GM18505 (cell line): ENCODE measurements around the gene FBXO34.
A peak's percentile ranks its signal among the peaks of the same experiment; 100 is the strongest.

Experiments
- ATAC-seq: cut with Tn5 transposase; IDR thresholded peaks from one replicate; pipeline ENCODE4 v1.9.1; 2021; ENCODE audit not compliant: unreplicated experiment
- POLR2A ChIP-seq: IDR thresholded peaks from 4 replicates; pipeline ENCODE4 v1.6.1; 2011; ENCODE audit warnings: borderline replicate concordance; ENCODE audit not compliant: insufficient read depth, insufficient read length; ENCODE audit errors: extremely low read depth

Gene FBXO34

DNA sequence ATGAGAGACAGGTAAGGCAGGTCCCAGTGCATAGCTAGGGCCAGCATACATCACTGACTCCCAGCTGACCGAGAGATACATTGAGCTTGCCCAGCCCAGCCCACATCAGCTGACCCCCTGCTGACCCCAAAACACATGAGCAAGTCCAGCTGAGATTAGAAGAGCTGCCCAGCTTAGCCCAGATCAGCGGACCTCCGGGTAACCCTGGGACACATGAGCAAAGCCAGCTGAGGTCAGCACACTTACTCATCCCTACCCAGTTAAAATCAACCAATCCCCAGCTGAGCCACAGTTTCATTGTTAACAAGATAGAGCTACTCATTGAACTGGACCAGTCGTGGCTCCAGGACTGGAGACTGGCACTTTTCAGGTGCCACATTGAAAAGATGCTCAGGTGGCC, 21.8 kb upstream of the FBXO34 start:
- TF ChIP-seq POLR2A = no peak
- no peak for ATAC-seq

- ATAC-seq = no peak
- no peak for TF ChIP-seq POLR2A
Observed at GRCh38 chr14:55253276-55253675, 17.9 kb upstream of the FBXO34 start.

GRCh38 chr14:55254581-55254980, 16.6 kb upstream of the FBXO34 start:
- ATAC-seq = no peak

GRCh38 chr14:55255979-55256378, 15.2 kb upstream of the FBXO34 start:
- no peak for TF ChIP-seq POLR2A
- no peak for ATAC-seq

More at GRCh38 chr14:55254581-55254980, 16.6 kb upstream of the FBXO34 start:
- no peak for TF ChIP-seq POLR2A

GRCh38 chr14:55256586-55256985, 14.6 kb upstream of the FBXO34 start:
- no peak for ATAC-seq
- no peak for TF ChIP-seq POLR2A

GRCh38 chr14:55265197-55265596, 6.0 kb upstream of the FBXO34 start:
- ATAC-seq = no peak

DNA sequence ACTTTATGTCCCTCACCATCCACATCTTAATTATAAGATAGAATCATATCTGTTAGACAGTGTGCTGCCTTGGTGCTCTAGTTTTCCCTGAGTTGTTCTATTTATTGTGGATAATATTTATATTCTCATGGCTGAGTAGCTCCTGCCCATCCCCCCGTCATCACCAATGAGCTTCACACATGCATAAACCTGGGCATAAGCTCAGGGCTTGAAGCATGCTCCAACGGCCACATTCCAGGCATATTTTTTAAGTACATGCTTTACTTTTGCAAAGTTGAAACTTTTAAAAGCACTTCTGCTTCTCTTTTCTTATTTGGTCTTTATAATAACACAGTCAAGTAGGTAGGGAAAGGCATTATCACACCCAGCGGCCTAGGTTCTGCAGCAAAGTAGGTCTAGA, 3.4 kb upstream of the FBXO34 start:
- TF ChIP-seq POLR2A = no peak
- ATAC-seq = no peak

More at GRCh38 chr14:55265197-55265596, 6.0 kb upstream of the FBXO34 start:
- no peak for TF ChIP-seq POLR2A

DNA sequence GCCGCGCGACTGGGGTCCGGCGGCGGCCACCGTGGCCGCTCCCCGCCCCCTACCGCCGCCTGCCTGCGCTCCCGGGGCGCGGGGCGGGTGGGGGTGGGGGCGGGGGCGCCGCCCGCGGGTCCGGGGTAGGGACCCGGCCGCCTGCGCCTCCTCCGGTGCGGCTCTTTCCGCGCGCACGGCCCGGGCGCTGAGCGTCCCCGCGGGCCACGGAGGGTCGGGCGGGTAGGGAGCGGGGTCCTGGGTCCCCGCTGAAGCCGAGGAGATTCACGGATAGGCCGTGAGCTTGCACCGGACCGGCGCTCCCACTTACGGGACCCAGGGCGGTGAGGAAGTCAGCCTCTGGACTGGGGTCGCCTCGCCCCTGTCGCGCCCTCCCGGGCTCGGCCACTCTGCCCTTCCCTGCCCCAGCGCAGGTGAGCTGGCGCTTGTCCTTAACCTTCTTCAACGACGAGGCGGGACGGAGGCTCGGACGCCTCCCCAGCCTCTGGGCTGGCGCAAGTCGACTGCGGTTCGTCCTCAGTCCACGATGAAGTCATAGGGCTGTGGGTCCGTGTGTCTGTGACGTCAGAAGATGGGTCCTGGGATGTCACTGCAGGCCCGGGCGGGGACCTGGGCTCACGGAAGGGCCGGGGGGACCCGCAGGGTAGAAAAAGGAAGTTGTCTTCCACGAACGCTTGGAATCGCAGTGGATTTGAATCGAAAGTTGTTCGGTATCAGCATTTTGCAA, 514 bp downstream of the FBXO34 start:
- peak; percentile 21 for TF ChIP-seq POLR2A
- ATAC-seq = peak; percentile 38

DNA sequence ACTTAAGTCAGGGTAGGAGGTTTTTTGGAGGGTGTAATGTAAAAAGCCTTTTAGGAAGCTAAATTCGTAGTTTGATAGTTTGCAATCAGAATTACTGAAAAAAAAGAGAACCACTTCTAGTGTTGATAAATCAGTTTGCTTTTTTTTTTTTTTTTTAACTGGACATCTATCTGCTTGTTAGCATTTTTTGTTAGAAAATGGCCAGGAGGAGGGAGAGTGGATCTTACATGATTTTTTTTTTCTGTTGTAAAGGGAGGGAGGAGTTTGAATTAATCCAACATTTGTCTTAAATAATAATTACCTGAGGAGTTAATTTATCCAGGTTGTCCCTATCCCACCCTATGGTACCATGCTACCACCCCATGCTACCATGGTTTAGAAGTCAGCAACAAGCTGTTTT, 1.2 kb downstream of the FBXO34 start:
- no peak for ATAC-seq
- no peak for TF ChIP-seq POLR2A

DNA sequence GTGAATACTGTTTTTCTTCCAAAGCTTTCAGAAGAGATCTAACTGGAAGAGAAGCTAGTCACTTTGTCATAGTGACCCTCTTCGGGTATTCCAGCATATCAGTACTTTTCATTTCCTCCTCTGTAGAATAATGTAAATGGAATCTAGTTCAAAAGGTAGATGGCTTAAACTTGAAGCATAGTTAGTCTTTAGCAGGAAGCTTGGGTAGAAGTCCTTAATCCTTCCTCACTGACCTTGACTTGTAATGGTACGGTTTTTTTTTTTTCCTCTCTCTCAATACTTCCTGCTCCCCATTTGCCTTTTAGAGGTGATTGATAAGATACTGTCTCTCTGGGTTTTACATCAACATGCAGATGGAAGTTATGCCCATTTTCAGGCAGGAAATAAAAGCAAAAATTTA, 1.7 kb downstream of the FBXO34 start:
- ATAC-seq = no peak
- TF ChIP-seq POLR2A = no peak

DNA sequence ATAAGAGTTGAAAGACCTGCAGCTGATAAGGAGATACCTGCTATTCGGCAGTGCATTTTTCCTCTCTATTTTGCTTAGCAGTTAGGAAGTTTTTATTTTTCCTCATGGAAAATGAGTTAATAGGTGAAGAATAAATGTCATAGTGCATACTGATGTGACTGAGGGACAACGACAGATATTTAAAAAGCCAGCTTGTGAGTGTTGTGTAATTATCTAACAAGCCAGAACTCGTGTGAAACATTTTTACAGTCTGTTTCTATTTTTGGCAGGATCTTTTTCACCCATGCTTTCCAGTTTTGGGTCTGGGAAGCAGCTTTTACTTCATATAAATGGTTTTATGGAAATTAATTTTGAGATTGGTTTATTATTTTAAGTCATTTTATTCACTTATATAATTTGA, 2.9 kb downstream of the FBXO34 start:
- no peak for TF ChIP-seq POLR2A
- no peak for ATAC-seq

GRCh38 chr14:55274751-55275150, 3.5 kb downstream of the FBXO34 start:
- ATAC-seq = no peak
- TF ChIP-seq POLR2A = no peak

GRCh38 chr14:55276736-55277135, 5.5 kb downstream of the FBXO34 start:
- ATAC-seq = no peak
- TF ChIP-seq POLR2A = no peak

DNA sequence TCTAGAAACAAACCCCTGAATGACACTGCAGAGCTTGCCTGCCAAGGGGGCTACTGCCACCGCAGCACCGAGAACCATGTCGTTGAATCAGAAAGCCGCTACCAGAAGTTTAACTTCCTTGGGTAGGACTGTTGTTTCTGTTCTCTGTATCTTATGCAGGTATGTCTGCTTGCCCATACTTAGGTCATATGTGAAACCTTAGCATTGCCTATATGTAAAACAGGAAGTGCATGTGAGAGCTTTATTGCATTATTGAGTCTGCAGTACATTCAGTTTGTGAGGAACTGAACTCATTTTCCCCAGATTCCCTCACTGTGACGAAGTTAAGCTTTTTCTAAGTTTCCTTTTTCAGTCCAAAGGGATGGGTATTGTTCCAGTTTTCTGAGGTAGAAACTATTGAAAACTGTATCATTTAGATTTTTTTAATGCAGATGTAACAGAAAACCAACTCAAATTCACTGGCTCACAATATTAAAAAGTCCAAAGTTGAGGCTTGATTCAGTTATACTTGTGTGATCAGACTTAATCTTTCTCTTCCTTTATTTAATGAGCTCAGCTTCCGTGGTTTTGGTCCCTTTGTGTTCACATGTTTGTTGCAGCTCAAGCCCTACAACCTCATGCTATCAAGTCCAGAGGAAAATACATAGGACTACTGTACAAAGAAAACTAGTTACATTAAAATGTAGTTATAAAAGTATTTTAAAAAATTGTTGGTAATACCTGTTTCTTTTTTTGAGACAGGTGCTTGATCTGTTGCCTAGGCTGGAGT, 6.9 kb downstream of the FBXO34 start:
- no peak for TF ChIP-seq POLR2A
- ATAC-seq = peak; percentile 79
